Breast epithelium (tissue), 3 donors: Measurements from ENCODE around the gene PTTG1IP2.

Experiments used
- POLR2A ChIP-seq: fragments of 450-650 bp; IDR thresholded peaks from one replicate; pipeline ENCODE4 v1.6.1; 2016; ENCODE audit warnings: antibody characterized with exemption, mild to moderate bottlenecking, moderate library complexity
- POLR2AphosphoS5 ChIP-seq, 3 donors: sonication (generic); formaldehyde crosslinking; IDR thresholded peaks; one replicate each; pipeline ENCODE4 v1.6.1; 2017; ENCODE audit warnings: antibody characterized with exemption in 3 of 3
- TF ChIP-seq, protein P1 (sequence below), 3 donors: fragments of 450-650 bp; IDR thresholded peaks; one replicate each; pipeline ENCODE4 v1.5.1; 2016 to 2017; ENCODE audit warnings: antibody characterized with exemption in 3 of 3, mild to moderate bottlenecking in 3 of 3, moderate library complexity in 3 of 3

- TF ChIP-seq, protein P1, sequence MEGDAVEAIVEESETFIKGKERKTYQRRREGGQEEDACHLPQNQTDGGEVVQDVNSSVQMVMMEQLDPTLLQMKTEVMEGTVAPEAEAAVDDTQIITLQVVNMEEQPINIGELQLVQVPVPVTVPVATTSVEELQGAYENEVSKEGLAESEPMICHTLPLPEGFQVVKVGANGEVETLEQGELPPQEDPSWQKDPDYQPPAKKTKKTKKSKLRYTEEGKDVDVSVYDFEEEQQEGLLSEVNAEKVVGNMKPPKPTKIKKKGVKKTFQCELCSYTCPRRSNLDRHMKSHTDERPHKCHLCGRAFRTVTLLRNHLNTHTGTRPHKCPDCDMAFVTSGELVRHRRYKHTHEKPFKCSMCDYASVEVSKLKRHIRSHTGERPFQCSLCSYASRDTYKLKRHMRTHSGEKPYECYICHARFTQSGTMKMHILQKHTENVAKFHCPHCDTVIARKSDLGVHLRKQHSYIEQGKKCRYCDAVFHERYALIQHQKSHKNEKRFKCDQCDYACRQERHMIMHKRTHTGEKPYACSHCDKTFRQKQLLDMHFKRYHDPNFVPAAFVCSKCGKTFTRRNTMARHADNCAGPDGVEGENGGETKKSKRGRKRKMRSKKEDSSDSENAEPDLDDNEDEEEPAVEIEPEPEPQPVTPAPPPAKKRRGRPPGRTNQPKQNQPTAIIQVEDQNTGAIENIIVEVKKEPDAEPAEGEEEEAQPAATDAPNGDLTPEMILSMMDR (IDR thresholded peaks at IDR 0.05), result no peak
- no peak for TF ChIP-seq POLR2A
- TF ChIP-seq POLR2AphosphoS5 (IDR thresholded peaks at IDR 0.05), result no peak
Measured at GRCh38 chr7:90424720-90425119, 44.7 kb upstream of the PTTG1IP2 start.
